Measurements from ENCODE around the gene FABP1.

The FABP1 gene

GRCh38 chr2:88137833-88138232 is 10.0 kb upstream of the FABP1 start:
- DNase-seq (ENCODE audit: low read depth in 2 of 2) = no peak

GRCh38 chr2:88136817-88137216 is 9.0 kb upstream of the FABP1 start:
- DNase-seq (ENCODE audit: low read depth in 2 of 2) = no peak

- DNase-seq (ENCODE audit: low read depth in 2 of 2) = no peak
Measured at GRCh38 chr2:88133875-88134274, 6.0 kb upstream of the FABP1 start.

- DNase-seq (ENCODE audit: low read depth in 2 of 2) = no peak
Measured at GRCh38 chr2:88131999-88132368, 4.1 kb upstream of the FABP1 start.

GRCh38 chr2:88131201-88131998 is 3.5 kb upstream of the FABP1 start:
- DNase-seq (ENCODE audit: low read depth in 2 of 2) = no peak

GRCh38 chr2:88129313-88129959 is 1.6 kb upstream of the FABP1 start:
- DNase-seq (ENCODE audit: low read depth in 2 of 2) = no peak

GRCh38 chr2:88128654-88129312 is 921 bp upstream of the FABP1 start:
- DNase-seq (ENCODE audit: low read depth in 2 of 2) = no peak

GRCh38 chr2:88127638-88127887 is 299 bp downstream of the FABP1 start:
- no peak for DNase-seq (ENCODE audit: low read depth in 2 of 2)

- no peak for DNase-seq (ENCODE audit: low read depth in 2 of 2)
Measured at GRCh38 chr2:88126772-88127637, 857 bp downstream of the FABP1 start.

- no peak for DNase-seq (ENCODE audit: low read depth in 2 of 2)
Measured at GRCh38 chr2:88125924-88126771, 1.7 kb downstream of the FABP1 start.

GRCh38 chr2:88125344-88125923 is 2.4 kb downstream of the FABP1 start:
- no peak for DNase-seq (ENCODE audit: low read depth in 2 of 2)

- DNase-seq (ENCODE audit: low read depth in 2 of 2) = no peak
Measured at GRCh38 chr2:88123975-88124917, 3.6 kb downstream of the FABP1 start.

GRCh38 chr2:88123164-88123974 is 4.5 kb downstream of the FABP1 start:
- no peak for DNase-seq (ENCODE audit: low read depth in 2 of 2)

- DNase-seq (ENCODE audit: low read depth in 2 of 2) = no peak
Measured at GRCh38 chr2:88122141-88122884, 5.5 kb downstream of the FABP1 start.

GRCh38 chr2:88121678-88122077 is 6.2 kb downstream of the FABP1 start:
- no peak for DNase-seq (ENCODE audit: low read depth in 2 of 2)

GRCh38 chr2:88117973-88118372 is 9.9 kb downstream of the FABP1 start:
- DNase-seq (ENCODE audit: low read depth in 2 of 2) = no peak

GRCh38 chr2:88116669-88117432 is 11.0 kb downstream of the FABP1 start:
- DNase-seq (ENCODE audit: low read depth in 2 of 2) = no peak

All from stimulated activated CD4-positive, alpha-beta T cell treated with anti-CD3 and anti-CD28 coated beads, Interleukin-4, amount 100 ng/mL, for 48 hours (primary cell).